Caco-2 (cell line): ENCODE data around the gene GABRG3. TPM values are rescaled to one million over a fixed set of nuclear protein-coding genes. Genes with fewer than 3 reads are reported as not detected.

Experiments used
- BruUV-seq: library from RNA; stranded (reverse); fragments of 400-500 nt; replicated peaks from 2 replicates; lab custom pipeline; 2021; lab: Mats Ljungman, UMichigan
- CTCF ChIA-PET: fragments of 300-600 bp; sonication (Branson Sonifier 250); formaldehyde crosslinking; loops from one replicate; lab custom pipeline; 2022; ENCODE audit warnings: antibody characterized with exemption; lab: Charles Lee
- POLR2A ChIA-PET: fragments of 300-600 bp; sonication (Branson Sonifier 250); formaldehyde crosslinking; loops from one replicate; lab custom pipeline; 2022; ENCODE audit warnings: antibody characterized with exemption; lab: Charles Lee
- DNase-seq, 2 experiments: peaks; one replicate each; pipeline versions ENCODE4 v3.0.0 to v3.0.0-alpha.2; 2020 to 2022
- H3K27me3 ChIP-seq: replicated peaks from 2 replicates; pipeline ENCODE4 v1.6.0; 2011; ENCODE audit warnings: low read length; ENCODE audit not compliant: control insufficient read depth, insufficient read depth
- H3K36me3 ChIP-seq: 2 replicates; pipeline ENCODE4 v1.5.1; 2011; ENCODE audit warnings: low read length; ENCODE audit not compliant: control insufficient read depth, insufficient read depth
- H3K4me1 ChIP-seq: fragments of 250-450 bp; sonication (Bioruptor Pico); 2 replicates; pipeline ENCODE4 v1.5.1; 2020; ENCODE audit warnings: mild to moderate bottlenecking
- H3K4me3 ChIP-seq: 2 replicates; pipeline ENCODE4 v1.5.1; 2011; ENCODE audit warnings: low read depth, mild to moderate bottlenecking, control low read depth, low read length
- H3K9me3 ChIP-seq: fragments of 250-450 bp; sonication (Bioruptor Pico); 2 replicates; pipeline ENCODE4 v1.5.1; 2020; ENCODE audit warnings: mild to moderate bottlenecking, moderate library complexity
- H3K27ac Mint-ChIP-seq: one replicate; pipeline ENCODE4 v1.8.0; 2022; ENCODE audit warnings: mixed read lengths; ENCODE audit not compliant: unreplicated experiment
- H3K27me3 Mint-ChIP-seq: one replicate; pipeline ENCODE4 v1.8.0; 2022; ENCODE audit warnings: mixed read lengths; ENCODE audit not compliant: insufficient read depth, unreplicated experiment
- H3K36me3 Mint-ChIP-seq: one replicate; pipeline ENCODE4 v1.8.0; 2022; ENCODE audit warnings: mild to moderate bottlenecking, mixed read lengths; ENCODE audit not compliant: insufficient read depth, unreplicated experiment
- H3K4me1 Mint-ChIP-seq: one replicate; pipeline ENCODE4 v1.8.0; 2022; ENCODE audit warnings: low read depth, mixed read lengths; ENCODE audit not compliant: unreplicated experiment
- H3K4me3 Mint-ChIP-seq: one replicate; pipeline ENCODE4 v1.8.0; 2022; ENCODE audit warnings: mild to moderate bottlenecking, moderate library complexity, mixed read lengths; ENCODE audit not compliant: unreplicated experiment
- H3K9me3 Mint-ChIP-seq: one replicate; pipeline ENCODE4 v1.8.0; 2022; ENCODE audit warnings: mixed read lengths; ENCODE audit not compliant: unreplicated experiment
- intact Hi-C: fragments of 100-400 bp; cut with micrococcal nuclease; formaldehyde crosslinking; loops from one replicate; pipeline ENCODE4 v1.10.0; 2022; ENCODE audit not compliant: unreplicated experiment
- total RNA-seq: library from RNA; stranded (reverse); gene quantifications from 2 replicates; pipeline ENCODE4 v1.2.3, GENCODE V29; 2022
- TF ChIP-seq, protein P1 (sequence below), 2 experiments: fragments of 200-600 bp in 1 of 2; IDR thresholded peaks; 1 replicate in 1 of 2; 2 replicates in 1 of 2; pipeline versions ENCODE4 v1.5.1 to v1.8.0; 2011 to 2022; ENCODE audit warnings: antibody characterized with exemption in 1 of 2, control low read depth in 1 of 2, inconsistent platforms in 1 of 2, low read depth in 1 of 2, low read length in 1 of 2, mild to moderate bottlenecking in 1 of 2, moderate library complexity in 1 of 2; ENCODE audit not compliant: insufficient read depth in 1 of 2, severe bottlenecking in 1 of 2, unreplicated experiment in 1 of 2

Gene GABRG3
- total RNA-seq, 1 experiment from 2014 or later = not detected

DNA sequence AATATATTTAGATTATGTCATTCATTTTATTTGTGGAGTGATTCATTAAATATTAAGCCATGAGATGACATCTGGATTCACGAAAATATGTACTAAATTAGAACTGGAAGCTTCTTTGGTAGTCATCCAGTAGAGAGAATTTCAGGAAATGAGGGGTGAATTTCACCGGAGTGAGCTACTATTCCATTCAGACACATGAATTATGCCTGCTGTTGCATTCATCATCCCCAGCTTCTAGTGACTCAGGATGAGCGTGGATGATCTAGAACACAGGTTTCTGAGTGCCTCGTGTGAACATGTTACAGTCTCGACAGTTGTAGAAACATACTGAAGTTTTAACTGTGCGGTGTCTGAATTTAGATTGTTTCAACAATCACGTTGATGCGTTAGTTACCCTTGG, 42.9 kb upstream of the GABRG3 start:
- no peak for DNase-seq

DNA sequence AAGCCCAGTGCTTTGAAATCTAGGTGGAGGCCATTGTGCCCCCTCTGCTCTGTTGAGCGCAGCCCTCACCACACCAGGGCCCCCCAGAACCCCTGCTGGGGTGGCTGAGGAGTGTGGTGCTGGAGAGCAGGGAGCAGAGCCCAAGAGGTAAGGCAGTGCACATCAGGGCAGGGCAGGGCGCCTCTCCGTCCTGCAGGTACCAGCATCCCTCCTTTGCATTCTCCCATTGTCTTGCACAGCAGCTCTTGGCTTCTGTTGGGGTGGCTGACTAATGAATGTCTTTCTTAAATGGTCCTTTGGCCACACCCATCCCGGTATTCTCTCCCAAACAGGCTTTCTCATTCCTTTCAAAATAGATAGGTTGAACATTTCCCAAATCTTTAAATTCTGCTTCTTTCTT, 41.4 kb upstream of the GABRG3 start:
- BruUV-seq = no TSS peak
- POLR2A ChIA-PET = no interaction called here
- intact Hi-C loops = no loop called here

More for the DNA sequence above, 42.9 kb upstream of the GABRG3 start:
- no peak overlapping the region for H3K27ac Mint-ChIP-seq
- peaks cover 22% of the 10 kb centered on the region for H3K9me3 Mint-ChIP-seq
- BruUV-seq = no TSS peak
- no peaks in the 10 kb centered on the region for H3K36me3 Mint-ChIP-seq
- Histone ChIP-seq H3K4me3 (no peak overlapping the region), H3K4me1 (no peaks in the 10 kb centered on the region), H3K36me3 (no peaks in the 10 kb centered on the region), H3K27me3 (no peaks in the 10 kb centered on the region), H3K9me3 (no peaks in the 10 kb centered on the region)
- ChIA-PET POLR2A (no interaction called here), CTCF (no interaction called here)
- intact Hi-C loops = no loop called here
- no peaks in the 10 kb centered on the region for H3K27me3 Mint-ChIP-seq
- no peak overlapping the region for H3K4me3 Mint-ChIP-seq
- TF ChIP-seq, protein P1, sequence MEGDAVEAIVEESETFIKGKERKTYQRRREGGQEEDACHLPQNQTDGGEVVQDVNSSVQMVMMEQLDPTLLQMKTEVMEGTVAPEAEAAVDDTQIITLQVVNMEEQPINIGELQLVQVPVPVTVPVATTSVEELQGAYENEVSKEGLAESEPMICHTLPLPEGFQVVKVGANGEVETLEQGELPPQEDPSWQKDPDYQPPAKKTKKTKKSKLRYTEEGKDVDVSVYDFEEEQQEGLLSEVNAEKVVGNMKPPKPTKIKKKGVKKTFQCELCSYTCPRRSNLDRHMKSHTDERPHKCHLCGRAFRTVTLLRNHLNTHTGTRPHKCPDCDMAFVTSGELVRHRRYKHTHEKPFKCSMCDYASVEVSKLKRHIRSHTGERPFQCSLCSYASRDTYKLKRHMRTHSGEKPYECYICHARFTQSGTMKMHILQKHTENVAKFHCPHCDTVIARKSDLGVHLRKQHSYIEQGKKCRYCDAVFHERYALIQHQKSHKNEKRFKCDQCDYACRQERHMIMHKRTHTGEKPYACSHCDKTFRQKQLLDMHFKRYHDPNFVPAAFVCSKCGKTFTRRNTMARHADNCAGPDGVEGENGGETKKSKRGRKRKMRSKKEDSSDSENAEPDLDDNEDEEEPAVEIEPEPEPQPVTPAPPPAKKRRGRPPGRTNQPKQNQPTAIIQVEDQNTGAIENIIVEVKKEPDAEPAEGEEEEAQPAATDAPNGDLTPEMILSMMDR (IDR thresholded peaks at IDR 0.05; ENCODE audit: insufficient read depth in 1 of 2, low read depth in 1 of 2, low read length in 1 of 2, severe bottlenecking in 1 of 2, unreplicated experiment in 1 of 2) = no peak
- H3K4me1 Mint-ChIP-seq = no peaks in the 10 kb centered on the region

DNA sequence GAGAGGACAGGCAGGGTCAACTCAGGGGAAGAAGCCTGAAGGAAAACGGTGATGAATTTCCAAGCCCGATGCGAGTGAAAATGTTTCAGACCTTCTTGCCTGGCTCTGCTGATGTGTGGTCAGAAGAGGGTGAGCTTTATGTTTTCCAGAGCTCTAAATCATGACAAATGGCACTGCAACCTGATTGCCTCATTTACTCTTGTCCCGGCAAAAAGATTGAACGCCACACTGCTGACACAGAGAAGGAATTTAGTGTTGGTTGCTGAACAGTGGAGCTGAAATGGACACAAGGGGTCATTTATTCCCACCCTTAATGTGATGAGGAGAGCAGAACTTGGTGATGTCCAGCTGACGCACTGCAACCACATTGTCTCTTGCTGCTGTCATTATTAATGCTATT, 36.1 kb upstream of the GABRG3 start:
- intact Hi-C loops = no loop called here
- H3K36me3 Mint-ChIP-seq = no peaks in the 10 kb centered on the region
- H3K4me1 ChIP-seq = no peaks in the 10 kb centered on the region
- H3K27me3 Mint-ChIP-seq = peaks cover 7% of the 10 kb centered on the region
- H3K36me3 ChIP-seq = no peaks in the 10 kb centered on the region
- ChIA-PET CTCF (no interaction called here), POLR2A (no interaction called here)
- H3K4me1 Mint-ChIP-seq = no peaks in the 10 kb centered on the region
- no TSS peak for BruUV-seq
- H3K27ac Mint-ChIP-seq = no peak overlapping the region
- TF ChIP-seq, protein P1 (IDR thresholded peaks at IDR 0.05; ENCODE audit: insufficient read depth in 1 of 2, low read depth in 1 of 2, low read length in 1 of 2, severe bottlenecking in 1 of 2, unreplicated experiment in 1 of 2) = no peak
- H3K9me3 Mint-ChIP-seq = peaks cover 21% of the 10 kb centered on the region
- H3K9me3 ChIP-seq = no peaks in the 10 kb centered on the region
- no peak overlapping the region for H3K4me3 Mint-ChIP-seq
- H3K27me3 ChIP-seq = no peaks in the 10 kb centered on the region
- no peak for DNase-seq
- H3K4me3 ChIP-seq = no peak overlapping the region

More for the DNA sequence above, 41.4 kb upstream of the GABRG3 start:
- no peak overlapping the region for H3K27ac Mint-ChIP-seq
- TF ChIP-seq, protein P1 (IDR thresholded peaks at IDR 0.05; ENCODE audit: insufficient read depth in 1 of 2, low read depth in 1 of 2, low read length in 1 of 2, severe bottlenecking in 1 of 2, unreplicated experiment in 1 of 2) = no peak
- H3K4me3 Mint-ChIP-seq = no peak overlapping the region
- no peaks in the 10 kb centered on the region for H3K4me1 Mint-ChIP-seq
- peaks cover 22% of the 10 kb centered on the region for H3K9me3 Mint-ChIP-seq
- H3K9me3 ChIP-seq = no peaks in the 10 kb centered on the region
- H3K36me3 ChIP-seq = no peaks in the 10 kb centered on the region
- no peak for DNase-seq
- no peaks in the 10 kb centered on the region for H3K36me3 Mint-ChIP-seq
- no peak overlapping the region for H3K4me3 ChIP-seq
- CTCF ChIA-PET = no interaction called here
- no peaks in the 10 kb centered on the region for H3K27me3 ChIP-seq
- H3K4me1 ChIP-seq = no peaks in the 10 kb centered on the region
- H3K27me3 Mint-ChIP-seq = no peaks in the 10 kb centered on the region
